ENCODE results near the gene PIGP.
"Not testable (repeated sequence)": the region's sequence is repeated elsewhere in the genome, so short reads cannot be mapped to it uniquely, and the experiment has no call there.

Gene PIGP

DNA sequence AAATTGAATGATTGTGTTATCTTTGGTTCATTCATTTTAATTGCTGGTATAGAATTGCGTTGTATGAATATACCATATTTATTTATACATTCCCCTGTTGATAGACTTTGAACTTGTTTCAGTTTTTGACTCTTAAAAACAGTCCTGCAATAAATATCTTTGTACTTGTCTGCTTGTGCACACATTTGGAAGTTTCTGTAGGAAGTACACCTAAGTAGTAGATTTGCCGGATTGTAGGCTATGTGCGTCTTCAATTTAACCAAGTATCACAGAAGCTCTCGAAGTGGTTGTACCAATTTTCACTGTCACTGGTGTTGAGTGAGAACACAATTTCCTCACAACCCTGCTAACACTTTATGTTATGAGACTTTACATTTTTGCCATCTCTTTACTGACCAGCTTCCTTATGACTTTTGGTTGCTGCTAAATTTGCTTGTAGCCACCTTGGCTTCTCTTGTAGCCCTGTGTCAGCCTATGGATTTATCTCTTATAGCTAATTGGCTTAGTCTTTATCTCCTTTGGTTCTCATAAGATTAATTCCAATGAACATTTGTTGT, 2.4 kb upstream of the PIGP start:
- DNase-seq: no peak

DNA sequence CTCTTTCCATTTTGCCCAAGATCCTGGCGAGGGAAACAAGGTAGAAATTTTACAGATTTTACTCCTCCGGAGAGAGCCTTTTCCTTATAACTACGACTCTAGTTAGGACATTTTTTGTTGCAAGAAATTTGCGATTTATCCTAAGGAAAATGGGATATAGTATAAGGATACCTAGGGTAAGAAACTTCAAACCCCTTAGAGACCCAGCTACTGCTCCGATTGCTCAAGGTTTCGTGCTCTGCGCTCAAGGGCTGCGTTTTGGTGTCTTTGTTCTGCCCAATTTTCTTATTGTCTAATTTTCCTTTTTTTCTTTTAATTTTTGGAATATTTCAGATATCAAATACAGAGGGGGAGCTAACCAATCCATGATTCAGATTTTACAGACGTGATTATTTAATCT, 1.7 kb upstream of the PIGP start:
- no peak for DNase-seq

DNA sequence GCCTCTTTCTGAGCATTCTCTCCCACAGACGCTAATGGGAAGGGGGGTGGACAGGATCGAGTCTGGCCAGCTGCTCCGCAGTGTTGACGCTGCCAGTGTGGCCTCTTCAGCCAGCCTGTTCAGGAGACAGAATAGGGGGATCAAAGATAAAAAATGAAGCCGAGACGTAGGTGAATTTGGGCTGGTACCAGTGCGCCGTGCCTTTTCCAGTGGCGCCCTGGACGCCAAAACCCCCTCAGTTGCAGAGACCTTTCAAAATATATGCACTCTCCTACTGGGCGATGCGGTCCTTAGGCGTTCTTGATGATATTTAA, 1.3 kb upstream of the PIGP start:
- no peak for DNase-seq

DNA sequence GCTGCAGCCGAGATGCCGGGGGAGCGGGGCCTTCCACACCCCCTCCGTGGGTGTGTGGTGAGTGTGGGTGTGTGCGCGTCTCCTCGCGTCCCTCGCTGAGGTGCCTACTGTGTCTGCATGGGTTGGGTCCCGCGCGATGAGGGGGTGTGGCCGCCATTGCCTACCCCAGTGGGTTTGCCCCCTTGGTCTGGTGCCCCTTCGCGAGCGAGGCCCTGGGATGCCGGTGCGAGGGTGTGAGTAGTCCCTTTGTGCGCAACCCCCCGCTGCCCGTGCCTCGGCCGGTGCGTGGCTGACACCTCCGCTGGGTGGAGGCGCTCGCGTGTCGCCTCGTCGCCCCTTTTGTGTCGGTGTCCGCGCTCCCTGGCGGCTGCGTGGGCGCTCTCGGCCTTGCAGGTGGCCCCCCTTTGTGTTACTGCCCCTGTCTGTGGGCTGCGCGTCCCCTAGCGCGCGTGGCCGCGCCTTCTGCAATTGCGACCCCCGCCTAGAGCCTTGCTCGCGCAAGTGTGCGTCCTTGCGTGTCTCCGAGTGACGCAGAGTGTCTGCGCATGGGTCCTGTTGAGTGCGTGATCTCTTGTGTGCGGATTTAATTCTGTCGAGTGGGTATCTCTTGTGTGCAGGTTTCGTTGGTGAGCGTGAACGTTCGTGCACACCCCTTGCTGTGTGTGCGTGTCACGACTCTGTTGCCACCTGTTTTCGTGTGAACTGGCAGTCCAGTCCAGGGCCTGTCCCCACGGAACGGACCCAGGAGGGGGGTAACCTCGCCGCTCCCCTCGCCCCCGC, 736 bp upstream of the PIGP start:
- DNase-seq: peak; percentile 69

DNA sequence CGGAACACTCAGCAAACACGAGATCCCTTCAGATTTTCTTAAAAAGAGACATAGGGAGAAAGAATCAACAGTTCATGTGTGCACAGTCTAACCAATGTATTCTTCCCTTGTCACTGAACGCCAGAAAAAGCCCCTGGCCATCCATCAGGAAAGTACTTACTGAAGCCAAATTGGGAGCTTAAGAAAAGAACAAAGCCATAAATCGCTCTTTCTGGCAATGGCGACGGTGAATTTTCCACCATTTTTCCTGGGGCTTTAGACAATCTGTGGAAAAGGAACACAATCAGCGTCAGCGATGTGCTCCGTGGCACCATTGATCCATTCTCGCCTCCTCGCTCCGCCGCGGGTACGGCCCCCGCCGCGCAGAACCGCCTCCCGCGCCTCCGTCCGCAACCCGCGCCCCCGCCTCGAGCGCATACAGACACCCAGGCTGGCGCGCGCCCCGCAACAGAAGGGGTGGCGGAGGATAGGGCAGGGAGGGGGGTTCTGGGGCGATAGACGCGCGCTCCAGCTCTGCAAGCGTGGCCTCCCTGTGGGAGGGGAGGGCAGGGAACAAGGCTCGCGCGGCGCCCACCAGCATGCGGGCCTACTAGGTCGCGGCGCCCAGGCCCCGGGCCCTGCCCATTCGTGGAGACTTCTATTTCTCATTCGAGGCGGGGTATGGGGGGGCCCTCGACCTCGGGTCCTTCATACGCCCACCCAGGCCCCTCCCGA, 440 bp downstream of the PIGP start:
- DNase-seq: peak; percentile 76

DNA sequence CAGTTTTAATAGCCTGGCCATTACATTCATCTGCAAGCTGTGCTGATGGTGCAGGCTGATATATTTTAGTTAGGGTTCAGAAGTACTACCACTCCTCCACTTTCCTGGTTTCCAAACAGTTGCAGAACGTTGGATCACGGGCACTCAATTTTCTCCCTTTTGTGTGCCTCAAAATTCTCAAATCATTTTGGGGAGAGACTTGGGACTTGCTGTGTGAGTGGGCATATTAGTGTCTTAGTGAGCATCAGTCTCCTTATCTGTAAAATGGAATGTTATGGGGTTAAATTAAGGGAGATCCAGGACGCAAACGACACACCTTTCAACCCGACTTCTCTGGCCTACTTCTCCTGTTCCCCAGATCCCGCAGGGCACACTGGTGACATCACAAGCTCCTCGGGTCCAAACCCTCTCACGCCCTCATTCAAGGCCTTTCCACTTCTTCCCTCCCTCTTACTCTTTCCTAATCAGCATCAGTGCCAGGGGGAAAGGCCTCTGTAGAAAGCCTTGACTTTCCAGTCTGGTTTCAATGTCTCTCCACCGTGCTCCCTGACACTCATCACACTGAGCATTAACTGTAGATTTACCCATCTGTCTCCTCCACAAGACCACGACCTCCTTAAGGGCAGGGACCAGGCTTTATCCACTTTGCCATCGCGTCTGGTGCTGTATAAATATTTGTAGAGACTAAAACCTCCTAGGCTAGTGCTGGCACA, 1.2 kb downstream of the PIGP start:
- peak; percentile 13 for DNase-seq

DNA sequence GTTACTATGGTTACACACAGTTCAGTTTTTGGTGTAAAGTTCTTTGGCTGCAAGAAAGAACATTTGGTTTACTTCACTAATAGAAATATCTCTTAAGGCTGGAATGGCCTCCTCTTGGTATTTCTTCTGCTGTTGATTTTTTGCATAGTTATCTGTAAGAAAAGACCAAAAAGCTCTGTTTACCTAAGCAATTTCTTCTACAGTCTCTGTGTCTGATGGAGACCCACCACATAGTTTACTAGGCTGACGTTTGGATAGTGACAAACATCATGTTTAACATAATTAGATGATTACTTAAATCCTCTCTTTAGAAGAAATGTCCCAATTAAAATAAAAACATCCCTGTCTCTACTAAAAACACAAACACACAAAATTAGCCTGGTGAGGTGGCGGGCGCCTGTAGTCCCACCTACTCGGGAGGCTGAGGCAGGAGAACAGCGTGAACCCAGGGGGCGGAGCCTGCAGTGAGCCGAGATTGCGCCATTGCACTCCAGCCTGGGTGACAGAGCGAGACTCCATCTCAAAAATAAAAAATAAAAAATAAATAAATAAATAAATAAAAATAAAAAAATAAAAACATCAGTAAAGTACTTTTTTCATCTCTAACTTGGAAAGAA, 7.2 kb downstream of the PIGP start:
- DNase-seq: no peak

DNA sequence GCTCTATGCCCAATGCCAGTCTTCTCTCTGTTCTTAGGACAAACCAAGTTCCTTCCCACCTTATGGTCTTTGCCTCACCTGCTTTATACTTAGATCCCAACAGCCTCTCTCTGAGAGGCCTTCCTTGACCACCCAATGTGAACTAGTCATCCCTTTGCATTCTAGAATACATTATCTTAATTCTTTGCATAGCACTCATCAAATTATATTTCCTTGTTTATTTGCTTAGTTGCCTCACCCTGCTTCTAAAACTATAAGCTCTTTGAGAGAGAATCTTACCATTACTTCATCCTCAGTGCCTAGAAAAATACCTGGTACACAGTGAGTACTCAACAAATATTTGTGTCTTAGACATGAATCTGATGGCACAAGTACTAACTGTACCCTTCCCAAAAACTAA, 8.0 kb downstream of the PIGP start:
- DNase-seq: no peak

DNA sequence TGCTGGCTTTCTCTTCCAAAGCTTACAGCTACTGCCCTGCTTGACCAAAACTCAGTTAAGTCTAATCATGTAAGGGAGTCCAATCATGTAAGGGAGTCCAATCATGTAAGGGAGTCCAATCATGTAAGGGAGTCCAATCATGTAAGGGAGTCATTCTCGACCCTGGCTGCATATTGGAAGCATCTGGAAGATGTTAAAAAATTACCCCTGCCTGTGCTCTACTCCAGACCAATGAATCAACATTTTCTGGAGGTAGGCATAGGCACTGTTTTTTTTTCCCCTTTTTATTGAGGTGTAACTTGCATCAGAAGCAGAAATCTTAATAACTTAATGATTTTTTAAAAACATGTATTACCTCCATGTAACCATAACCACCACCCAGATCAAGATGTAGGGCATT, 9.4 kb downstream of the PIGP start:
- no peak for DNase-seq

DNA sequence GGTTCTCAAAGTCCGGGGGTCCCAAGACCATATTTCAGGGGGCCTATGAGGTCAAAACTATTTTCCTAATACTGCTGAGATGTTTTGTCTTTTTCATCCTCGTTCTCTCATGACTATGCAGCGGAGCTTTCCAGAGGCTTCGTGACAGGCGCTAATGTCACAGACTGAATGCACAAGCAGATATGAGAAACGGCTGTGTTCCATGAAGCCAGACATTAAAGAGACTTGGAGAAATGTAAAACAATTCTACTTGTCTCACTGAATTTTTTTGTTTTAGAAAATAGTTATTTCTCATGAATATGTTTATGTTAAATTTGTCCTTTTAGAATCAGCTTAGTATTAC, 10.3 kb downstream of the PIGP start:
- no peak for DNase-seq

DNA sequence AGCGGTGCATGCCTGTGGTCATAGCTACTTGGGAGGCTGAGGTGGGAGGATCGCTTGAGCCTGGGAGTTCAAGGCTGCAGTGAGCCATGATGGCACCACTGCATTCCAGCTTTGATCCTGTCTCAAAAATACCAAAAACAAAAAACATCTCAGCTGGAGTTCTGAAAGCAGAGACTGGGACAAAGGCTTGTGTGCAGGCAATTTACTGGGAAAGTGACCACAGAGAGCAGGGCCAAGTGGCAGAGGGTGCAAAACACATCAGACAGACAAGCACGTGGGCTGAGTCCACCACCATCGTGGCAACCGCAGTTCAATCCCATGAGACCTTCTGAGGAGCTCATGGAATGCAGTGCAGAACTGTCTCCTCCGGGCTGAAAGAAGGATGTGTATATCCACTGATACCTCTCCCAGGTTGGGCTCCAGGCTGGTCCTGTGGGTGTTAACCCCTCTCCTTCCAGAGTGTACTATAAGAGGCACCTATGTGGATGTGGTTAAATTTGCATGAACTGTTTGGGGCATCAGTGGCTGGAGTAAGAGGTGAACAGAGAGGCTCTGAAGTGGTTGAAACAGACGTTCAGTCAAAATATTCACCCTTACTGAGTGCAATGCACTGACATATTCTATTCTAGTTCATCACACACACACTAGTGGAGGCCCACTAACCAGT, 10.8 kb downstream of the PIGP start:
- no peak for DNase-seq

DNA sequence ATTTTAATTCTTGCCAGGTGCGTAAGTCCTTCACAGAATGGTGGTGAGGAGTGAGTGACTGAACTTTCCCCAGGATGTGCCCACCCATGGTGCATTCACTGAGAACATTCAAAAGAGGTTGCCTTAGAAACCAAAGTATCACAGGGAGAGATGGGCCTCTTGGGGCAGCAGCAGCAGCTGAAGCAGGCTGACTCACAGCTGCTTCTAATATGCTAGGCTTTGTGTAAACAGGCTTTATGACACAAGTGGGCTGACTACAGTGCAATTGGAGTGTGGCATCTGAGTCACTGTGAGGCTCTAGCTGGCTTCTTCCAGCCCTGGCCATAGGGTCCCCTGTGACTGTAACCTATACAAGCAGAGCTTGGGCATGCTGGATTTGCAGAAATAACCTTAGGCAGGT, 12.6 kb downstream of the PIGP start:
- DNase-seq: peak; percentile 9

DNA sequence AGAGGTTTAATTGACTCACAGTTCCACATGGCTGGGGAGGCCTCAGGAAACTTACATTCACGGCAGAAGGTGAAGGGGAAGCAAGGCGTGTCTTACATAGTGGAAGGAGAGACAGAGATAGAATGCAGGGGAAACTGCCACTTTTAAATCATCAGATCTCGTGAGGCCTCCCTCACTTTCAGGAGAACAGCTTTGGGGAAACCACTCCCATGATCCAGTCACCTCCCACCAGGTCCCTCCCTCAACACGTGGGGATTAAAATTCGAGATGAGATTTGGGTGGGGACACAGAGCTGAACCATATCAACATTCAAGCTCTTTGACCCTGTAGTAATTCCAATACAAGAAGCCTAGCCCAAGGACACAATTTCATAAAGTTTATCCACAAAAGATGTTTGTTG, 13.7 kb downstream of the PIGP start:
- no peak for DNase-seq

DNA sequence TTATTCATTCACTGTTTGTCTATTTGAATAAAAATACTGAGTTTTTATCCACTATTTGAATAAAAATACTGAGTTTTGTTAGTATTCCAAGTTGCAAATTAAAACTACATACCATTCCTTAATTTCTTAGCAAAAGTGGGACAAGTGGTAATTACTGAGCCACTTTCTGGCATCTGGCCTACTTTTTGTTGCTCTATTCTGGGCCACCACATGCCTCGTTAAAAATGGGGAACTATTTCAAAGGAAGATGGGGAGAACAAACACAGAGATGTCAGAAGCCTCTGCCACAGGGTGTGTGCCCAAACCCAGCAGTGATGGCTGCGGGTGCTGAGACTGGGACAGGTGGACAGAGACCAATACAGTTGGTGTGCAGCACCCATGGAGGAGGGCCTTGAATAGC, 14.6 kb downstream of the PIGP start:
- no peak for DNase-seq

DNA sequence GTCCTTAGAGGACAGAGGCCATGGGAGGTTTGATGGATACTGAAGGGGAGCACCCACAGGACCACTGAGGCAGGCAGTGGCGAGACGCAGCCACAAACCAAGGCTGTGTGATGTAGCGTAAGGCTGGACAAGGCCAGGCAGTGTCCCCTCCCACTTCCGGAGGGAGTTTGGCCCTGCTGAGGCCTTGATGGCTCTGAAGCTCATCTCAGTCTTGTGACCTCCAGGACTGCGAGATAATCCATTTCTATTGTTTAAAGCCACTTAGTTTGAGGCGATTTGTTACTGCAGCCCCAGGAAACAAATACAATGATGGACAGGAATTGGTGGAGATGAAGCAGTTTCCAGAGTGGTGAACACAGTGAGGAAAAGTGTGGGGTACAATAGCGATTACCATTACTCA, 15.3 kb downstream of the PIGP start:
- no peak for DNase-seq

DNA sequence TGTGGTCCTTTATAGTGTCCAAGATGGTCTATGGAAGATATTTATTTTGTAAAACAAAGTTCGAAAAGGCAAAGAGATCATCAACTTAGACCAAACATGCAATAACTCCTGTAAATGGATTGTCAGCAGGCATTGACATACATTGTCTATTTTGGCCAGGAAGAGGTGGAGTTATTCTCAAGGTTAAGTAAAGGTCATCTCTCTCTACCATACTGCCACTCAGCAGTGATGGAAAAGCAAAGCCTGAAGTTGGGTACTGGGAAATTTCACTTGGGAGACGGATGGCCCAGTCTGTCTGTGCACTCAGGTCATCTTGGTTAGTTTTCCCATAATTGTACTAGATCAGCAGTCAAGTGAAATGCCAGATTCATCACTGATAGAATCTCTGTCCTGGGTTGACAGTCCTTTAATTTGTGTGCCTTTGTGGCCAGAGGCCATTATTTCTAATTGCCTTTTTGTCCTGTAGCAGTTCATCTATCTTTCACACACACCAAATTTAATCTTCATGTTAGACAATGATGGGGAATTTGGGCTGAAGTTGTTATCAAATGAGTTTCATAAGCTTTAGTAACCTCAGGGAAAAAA, 17.5 kb downstream of the PIGP start:
- no peak for DNase-seq

DNA sequence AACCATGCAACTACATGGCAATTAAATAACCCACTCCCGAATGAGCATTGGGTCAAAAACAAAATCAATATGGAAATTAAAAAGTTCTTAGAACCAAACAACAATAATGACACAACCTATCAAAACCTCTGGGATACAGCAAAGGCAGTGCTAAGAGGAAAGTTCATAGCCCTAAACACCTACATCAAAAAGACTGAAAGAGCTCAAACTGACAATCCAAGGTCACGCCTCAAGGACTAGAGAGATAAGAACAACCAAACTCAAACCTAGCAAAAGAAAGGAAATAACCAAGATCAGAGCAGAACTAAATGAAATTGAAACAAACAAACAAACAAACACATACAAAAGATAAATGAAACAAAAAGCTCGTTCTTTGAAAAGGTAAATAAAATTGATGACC, 23.1 kb downstream of the PIGP start:
- not testable (repeated sequence) for DNase-seq

DNA sequence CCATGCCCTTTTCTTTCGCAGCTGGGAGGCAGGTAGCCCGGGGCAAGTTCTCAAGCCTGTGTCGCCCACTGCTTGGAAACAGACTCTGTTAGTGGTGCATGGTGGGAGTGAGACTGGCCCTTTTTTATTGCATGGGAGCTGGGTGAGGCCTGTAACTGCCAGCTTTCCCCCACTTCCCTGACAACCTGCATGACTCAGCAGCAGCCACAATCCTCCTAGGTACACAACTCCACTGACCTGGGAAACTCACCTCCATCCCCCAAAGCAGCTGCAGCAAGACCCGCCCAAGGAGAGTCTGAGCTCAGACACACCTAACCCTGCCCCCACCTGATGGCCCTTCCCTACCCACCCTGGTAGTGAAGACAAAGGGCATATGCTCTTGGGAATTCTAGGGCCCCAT, 25.8 kb downstream of the PIGP start:
- no peak for DNase-seq

DNA sequence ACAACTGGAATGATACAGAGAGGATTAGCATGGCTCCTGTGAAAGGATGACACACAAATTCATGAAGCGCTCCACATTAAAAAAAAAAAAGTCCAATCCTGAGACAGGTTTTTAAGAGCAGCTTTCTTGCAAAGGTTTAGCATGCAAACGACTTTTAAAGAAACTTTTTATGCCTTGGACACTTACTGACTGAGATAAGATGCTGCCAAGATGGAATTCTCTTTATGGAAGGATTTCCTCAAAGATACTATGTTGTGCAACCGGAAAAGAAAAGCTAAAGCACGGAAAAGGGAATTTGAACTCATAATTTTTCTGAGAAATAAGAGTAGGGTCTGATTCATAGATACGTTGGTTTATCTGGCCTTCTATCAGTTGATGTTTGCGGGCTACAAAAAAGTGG, 27.3 kb downstream of the PIGP start:
- DNase-seq: no peak

DNA sequence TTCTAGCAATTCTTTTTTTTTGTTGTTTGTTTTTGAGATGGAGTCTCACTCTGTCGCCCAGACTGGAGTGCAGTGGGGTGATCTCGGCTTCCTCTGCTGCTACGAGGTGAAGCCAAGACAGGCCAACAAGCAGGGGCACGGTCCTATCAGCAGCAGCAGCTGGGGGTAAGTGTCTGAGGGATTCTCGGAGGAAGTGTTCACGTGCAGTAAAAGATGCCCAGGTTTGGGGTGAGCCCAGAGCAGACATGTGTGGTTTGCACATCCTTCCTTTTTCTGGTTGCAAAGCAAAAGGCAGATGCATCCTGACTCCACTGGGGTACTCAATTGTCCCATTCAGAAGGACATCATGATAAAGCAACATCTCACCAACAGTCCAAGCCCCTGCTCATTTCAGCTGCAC, 27.7 kb downstream of the PIGP start:
- no peak for DNase-seq

DNA sequence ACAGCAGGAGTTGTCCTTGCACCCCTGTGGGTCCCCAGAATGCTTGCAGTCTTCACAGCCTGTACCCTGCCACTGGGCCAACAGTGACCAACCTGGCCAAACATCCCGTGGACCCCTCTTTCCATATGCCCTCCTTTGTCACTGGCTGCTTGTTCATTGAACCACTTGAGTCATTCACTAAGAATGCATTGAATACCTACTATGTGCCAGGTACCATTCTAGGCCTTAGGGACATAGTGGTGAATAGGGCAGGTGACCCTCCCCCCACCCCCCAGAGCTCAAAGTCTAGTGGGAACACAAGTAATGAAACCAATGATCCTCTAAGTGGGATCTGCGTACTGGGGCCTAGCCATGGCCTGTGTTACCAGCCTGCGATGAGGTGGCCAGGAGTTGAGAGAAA, 28.2 kb downstream of the PIGP start:
- DNase-seq: no peak

DNA sequence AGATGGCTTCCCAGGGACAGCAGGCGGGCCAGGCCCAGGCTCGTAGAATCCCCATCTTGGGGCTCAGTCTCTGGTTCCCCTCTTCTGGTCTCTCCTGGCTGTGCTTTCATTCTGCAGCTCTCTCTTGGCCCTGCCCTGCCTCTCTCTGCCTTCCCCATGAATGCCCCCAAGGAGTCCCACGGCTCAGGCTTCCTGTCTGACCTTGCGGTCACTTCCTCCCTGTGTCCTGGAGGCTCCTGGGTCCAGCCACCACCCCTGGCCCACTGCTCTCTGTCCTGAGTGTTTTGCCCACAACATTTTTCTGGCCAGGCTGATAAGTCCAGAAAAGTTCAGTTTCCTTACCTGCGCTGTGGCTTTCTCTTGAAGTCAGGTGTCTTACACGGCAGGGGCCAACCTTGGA, 29.1 kb downstream of the PIGP start:
- DNase-seq: no peak
